ENCODE measurements around the gene ITPA.

The ITPA gene

DNA sequence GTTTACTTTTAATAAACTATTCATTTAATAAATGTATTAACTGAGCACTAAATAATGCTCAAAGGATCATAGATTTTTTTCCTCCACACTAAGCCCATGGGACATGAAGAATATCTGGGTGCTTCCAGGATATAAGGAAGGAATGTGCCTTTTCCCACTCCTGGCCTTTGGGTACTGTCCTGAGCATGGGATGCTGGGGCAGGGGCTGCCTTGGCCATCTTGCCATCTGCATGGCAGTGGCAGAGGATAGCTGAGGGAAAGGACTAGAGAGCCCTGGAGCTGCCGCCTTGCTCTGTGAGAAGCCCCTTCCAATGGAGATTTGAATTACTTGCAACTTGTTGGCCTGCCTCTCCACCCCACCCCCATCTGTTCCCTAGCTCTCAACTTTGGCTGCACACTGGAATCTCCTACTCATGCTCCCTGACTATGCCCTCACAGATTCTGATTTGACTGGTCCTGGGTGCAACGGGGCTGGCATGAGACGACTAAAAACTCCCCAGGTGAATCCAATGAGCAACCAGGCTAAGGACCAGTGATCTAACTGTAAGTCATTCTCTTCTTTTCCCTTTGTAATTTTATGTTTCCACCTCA, 20.4 kb upstream of the ITPA start:
- no peak overlapping the region for H3K4me3 ChIP-seq (replicated peaks in 1 of 2; ENCODE audit: low read depth in 2 of 2, low read length in 2 of 2)
- no peak for DNase-seq (ENCODE audit: low read depth in 2 of 2)
- no peak for TF ChIP-seq CTCF (IDR thresholded peaks at IDR 0.05; ENCODE audit: low read depth, low read length)

GRCh38 chr20:3189561-3190131, 19.7 kb upstream of the ITPA start:
- H3K4me3 ChIP-seq (replicated peaks in 1 of 2; ENCODE audit: low read depth in 2 of 2, low read length in 2 of 2) = no peak overlapping the region
- DNase-seq (ENCODE audit: low read depth in 2 of 2) = no peak
- no peak for TF ChIP-seq CTCF (IDR thresholded peaks at IDR 0.05; ENCODE audit: low read depth, low read length)

DNA sequence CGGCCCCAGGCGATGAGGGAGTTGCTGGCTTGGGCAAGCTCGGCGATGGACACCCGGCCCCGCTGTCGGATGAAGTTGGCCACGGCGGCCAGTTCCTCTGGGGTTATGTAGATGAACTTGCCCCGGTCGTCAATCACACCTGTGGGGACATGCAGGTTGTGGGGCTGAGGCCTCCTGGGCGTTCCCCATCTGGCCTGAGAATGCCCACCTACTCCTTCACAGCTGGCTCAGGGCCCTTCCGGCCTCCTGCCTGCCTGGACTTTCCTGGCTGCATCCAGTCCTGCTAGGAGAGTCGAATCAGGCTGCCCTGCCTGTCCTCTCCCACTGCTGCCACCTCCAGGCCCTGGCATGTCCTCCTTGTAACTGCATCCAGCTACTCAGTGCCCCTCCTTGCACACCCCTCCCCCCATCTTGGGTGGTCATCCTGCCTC, 18.6 kb upstream of the ITPA start:
- no peak overlapping the region for H3K4me3 ChIP-seq (replicated peaks in 1 of 2; ENCODE audit: low read depth in 2 of 2, low read length in 2 of 2)
- no peak for DNase-seq (ENCODE audit: low read depth in 2 of 2)
- no peak for TF ChIP-seq CTCF (IDR thresholded peaks at IDR 0.05; ENCODE audit: low read depth, low read length)

DNA sequence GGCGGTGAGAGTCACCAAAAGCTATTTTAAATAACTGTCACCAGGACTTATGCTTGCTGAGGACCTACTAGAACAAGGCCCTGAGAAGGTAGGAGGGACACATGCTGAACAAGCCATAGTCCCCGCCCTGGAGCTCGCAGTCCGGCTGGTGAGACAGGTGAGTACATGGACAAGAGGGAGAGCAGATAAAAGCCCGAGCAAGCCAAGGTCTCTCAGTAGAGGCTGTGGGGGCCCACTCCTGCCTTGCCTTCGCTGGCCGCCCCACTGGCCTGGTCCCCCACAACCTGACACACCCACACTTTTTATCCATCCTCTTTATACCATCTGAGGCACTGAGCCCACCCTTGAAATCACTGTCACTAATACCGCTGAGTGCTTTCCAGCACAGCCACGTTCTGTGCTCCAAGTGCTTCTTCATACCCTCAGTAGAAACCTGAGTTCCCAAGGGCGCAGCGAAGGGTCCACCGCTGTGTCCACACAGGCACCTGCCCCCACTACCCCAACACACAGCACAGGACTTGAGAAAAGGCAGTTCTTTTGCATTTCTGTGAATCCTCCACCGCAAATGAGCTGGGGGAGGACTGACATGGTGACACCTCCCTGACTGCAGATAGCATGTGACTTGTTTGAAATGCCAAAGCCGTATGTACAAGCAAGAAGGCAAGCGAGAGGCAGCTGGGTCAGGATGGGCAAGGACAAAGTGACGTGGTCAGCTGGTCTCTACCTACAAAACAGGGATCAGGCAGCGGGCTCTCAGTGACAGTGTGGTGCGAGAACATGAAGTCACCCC, 16.9 kb upstream of the ITPA start:
- no peak for TF ChIP-seq CTCF (IDR thresholded peaks at IDR 0.05; ENCODE audit: low read depth, low read length)
- DNase-seq (ENCODE audit: low read depth in 2 of 2) = no peak
- no peak overlapping the region for H3K4me3 ChIP-seq (replicated peaks in 1 of 2; ENCODE audit: low read depth in 2 of 2, low read length in 2 of 2)

GRCh38 chr20:3193806-3194616, 15.3 kb upstream of the ITPA start:
- H3K4me3 ChIP-seq (replicated peaks in 1 of 2; ENCODE audit: low read depth in 2 of 2, low read length in 2 of 2) = no peak overlapping the region
- TF ChIP-seq CTCF (IDR thresholded peaks at IDR 0.05; ENCODE audit: low read depth, low read length) = no peak
- DNase-seq (ENCODE audit: low read depth in 2 of 2) = no peak

GRCh38 chr20:3194617-3195280, 14.5 kb upstream of the ITPA start:
- no peak for DNase-seq (ENCODE audit: low read depth in 2 of 2)
- TF ChIP-seq CTCF (IDR thresholded peaks at IDR 0.05; ENCODE audit: low read depth, low read length) = no peak
- no peak overlapping the region for H3K4me3 ChIP-seq (replicated peaks in 1 of 2; ENCODE audit: low read depth in 2 of 2, low read length in 2 of 2)

Measured in cardiac fibroblast (primary cell).